GM21576 (cell line): ENCODE data around the gene TMEM200A.

Experiments
- ATAC-seq: cut with Tn5 transposase; IDR thresholded peaks from one replicate; pipeline ENCODE4 v1.9.1; 2021; ENCODE audit warnings: mild to moderate bottlenecking, moderate library complexity; ENCODE audit not compliant: unreplicated experiment

TMEM200A gene

DNA sequence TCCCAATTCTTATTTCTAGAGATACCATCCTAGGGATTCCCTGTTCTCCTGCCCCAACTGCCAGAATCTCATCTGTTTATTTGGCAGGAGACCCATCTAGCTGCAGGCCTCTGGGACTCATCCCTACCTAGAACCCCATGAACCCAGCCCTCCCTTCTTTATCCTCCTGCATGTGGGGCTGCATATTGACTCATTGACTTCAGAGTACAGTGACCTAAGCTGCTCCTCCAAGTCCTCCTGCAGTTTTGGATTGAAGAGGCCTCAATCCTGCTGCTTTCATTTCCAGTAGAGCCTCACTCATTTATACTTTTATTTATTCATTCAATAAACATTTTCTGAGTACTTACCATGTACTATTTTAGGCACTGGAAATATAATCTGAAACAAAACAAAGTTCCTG is 11.6 kb downstream of the TMEM200A start:
- ATAC-seq, result no peak

DNA sequence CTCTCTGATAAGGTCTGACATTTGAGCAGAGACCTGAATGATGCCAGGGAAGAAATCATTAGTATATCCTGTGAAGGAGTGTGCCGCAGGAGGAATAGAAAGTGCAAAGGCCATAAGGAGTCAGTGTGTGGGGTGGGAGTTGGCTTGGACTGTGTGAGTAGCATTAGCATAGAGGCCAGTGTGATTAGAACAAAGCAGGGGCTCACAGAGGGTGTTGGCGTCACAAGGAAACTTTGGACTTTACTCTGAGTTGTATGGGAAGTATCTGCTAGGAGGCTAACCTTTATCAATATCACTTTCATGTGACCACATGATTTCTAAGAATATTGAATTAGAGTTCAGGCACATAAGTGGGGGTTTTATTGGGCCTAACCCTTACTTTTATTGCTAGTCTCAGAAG is 12.1 kb downstream of the TMEM200A start:
- ATAC-seq, result no peak

- no peak for ATAC-seq
These were observed 13.4 kb downstream of the TMEM200A start for GRCh38 chr6:130379223-130379622.

DNA sequence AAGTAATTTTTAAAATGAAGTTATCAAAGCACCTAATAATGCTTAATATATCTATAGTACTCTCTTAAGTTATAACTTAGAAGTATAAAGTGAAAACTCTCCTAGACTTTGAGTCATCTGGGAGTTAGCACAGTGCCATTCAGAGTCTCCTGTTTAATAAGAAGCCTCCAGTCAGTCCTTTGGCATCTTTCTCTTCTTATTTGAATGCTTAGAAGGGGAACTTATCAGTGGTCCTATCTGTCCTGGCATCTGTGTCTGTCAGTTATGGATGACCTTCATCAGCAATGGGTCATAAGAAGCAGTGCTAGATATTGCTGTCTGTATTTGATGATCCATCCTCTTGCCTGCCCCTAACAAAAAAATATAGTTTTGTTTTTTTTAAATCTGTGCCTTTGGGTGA is 15.2 kb downstream of the TMEM200A start:
- no peak for ATAC-seq

- no peak for ATAC-seq
These were observed 15.9 kb downstream of the TMEM200A start for GRCh38 chr6:130381459-130382380.

- ATAC-seq, result no peak
These were observed 17.2 kb downstream of the TMEM200A start for GRCh38 chr6:130382872-130383490.

- ATAC-seq, result no peak
These were observed 19.4 kb downstream of the TMEM200A start for GRCh38 chr6:130385064-130385695.

DNA sequence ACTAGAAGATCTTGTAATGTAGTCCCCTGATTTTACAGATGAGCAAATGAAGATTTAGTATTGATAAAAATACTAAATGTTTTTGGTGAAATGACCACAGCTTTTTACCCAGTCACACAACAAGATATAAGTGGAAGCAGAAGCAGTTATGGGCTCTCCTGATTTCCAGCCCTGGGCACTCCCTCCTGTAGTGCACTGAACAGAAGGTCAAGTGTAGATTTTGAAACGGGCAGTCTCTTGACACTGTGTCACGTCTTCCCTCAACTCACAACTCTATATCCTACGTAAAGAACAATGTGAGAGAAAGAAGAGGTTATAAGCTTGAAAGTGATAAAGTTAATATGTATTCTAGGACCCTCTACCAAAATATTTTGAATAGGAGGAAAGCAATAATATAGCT is 23.3 kb downstream of the TMEM200A start:
- no peak for ATAC-seq

DNA sequence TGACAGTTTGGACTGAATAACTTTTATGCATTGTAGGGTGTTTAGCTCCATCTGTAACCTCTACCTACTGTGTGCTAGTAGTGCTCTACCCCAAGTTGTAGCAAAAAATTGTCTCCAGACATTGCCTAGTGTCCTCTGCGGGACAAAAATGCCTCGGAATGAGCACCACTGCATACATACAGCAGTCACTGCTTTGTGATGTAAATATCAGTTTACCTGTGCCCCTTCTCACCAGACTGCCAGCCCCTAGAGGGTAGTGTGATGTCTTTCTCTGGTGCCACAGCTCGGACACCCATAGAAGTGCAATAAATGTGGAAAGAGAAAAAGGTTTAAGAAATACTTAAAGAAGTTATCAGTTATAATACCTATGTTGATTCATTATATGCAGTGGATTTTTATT is 25.1 kb downstream of the TMEM200A start:
- no peak for ATAC-seq

GRCh38 chr6:130393306-130393705 is 27.5 kb downstream of the TMEM200A start:
- no peak for ATAC-seq

GRCh38 chr6:130394246-130394645 is 28.4 kb downstream of the TMEM200A start:
- no peak for ATAC-seq

- ATAC-seq, result no peak
These were observed 29.3 kb downstream of the TMEM200A start for GRCh38 chr6:130395164-130395563.

GRCh38 chr6:130396722-130397121 is 30.9 kb downstream of the TMEM200A start:
- ATAC-seq, result no peak

DNA sequence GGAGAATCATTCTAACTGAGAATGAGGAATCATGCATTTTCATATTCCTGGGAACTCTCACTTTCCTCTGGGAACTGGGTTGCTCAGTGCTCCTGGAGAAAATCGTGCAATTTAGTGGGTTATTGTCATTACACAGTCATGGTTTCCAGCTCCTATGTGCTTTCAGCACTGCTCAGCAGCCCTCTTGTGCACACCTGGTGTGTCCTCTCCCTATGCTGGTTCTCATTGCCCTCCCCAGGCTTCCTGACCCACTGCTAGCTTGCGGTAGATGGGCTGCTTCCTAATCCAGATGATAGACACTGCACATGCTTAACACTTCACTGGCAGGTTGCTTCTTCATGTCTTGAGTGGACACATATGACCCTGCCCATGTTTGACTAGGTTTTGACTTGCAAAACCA is 39.7 kb downstream of the TMEM200A start:
- no peak for ATAC-seq

DNA sequence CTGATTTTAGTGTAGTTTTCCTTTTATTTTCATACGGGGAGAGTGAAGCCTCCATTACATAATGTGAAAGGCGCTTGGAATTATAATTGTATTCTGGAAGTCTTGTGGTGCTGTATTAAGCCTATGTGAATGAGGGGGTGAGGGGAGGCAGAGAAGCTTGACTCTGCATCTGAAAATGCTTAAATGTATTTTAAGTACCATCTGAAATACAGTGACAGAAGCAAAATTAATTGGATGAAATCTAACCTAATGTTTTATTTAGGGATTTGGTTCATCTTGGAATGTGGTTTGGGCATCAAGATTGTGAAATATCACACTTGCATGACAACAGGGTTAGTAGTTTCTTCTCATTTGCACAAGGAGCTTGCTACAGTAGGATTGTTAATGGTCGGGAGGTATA is 41.2 kb downstream of the TMEM200A start:
- ATAC-seq, result no peak

GRCh38 chr6:130409418-130410100 is 43.7 kb downstream of the TMEM200A start:
- ATAC-seq, result no peak

DNA sequence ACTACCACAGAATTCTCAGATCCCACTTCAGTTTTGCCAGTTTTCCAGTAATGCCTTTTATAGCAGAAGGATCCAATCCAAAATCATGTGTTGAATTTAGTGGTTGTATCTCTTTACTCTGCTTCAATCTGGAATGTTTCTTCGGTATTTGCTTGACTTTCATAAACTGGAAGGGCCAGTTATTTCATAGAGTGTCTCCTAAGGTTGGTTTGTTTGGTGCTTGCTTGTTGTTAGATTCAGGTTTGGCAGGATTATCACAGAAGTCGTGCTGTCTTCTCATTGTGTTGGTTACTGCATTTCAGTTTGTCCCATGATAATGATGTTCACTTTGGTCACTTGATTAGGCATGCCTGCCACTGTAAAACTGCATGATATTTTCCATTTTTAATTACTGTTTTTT is 45.7 kb downstream of the TMEM200A start:
- ATAC-seq, result no peak

- no peak for ATAC-seq
These were observed 46.9 kb downstream of the TMEM200A start for GRCh38 chr6:130412556-130413290.

DNA sequence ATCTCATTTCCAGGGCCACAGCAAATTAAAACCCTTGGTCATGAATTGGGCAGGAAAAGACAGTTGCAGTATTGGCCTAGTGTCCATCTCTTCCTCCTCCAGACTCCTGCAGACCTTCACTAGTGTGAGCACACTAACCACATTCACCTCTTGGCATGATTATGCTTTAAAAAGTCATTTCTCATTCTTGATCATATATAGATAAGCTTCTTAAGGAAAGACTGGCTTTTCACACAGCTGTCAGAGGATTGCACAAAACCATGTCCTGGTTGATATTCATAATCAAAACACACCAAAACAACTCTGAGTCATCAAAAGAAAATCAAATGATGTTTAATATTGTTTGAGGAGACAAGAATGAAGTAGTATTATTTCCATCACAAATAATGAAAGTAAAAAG is 52.1 kb downstream of the TMEM200A start:
- ATAC-seq, result no peak

DNA sequence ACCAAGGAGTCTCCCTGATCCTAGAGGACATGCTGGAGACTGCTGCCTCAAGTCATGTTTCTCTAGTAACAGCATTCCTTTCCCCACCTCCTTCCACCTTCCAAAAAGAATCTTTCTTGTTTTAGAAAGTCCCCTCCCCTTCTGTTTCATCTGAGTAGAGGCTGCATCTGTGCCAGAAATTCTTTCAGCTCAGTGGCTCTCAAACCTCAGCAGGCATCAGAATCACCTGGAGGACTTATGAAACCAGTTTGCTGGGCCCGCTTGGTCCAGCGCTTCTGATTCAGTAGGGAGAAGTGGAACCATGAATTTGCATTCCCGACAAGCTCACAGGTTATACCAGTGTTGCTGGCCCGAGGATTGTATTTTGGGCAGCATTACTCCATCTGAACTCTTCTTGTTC is 55.1 kb downstream of the TMEM200A start:
- ATAC-seq, result no peak

DNA sequence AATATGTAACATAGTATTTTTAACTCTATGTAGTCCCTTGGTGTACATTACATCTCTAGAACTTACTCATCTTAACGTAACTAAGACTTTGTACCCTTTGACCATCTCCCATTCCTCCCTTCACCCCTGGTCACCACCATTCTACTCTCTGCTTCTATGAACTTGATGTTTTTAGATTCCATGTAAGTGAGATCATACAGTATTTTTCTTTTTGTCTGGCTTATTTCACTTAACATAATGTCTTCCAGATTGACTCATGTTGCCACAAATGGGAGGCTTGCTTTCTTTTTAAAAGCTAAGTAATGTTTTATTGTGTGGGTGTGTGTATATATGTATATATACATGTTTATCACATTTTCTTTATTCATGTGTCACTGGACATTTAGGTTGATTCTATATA is 55.8 kb downstream of the TMEM200A start:
- no peak for ATAC-seq
